IMR-90 (cell line): ENCODE measurements around the gene SUSD6. TPM values are rescaled to one million over a fixed set of nuclear protein-coding genes. Genes with fewer than 3 reads are reported as not detected.

Experiments
- ATAC-seq: fragments of 200-7000 bp; cut with Tn5 transposase; 2 replicates; pipeline ENCODE4 v1.9.1; 2020; ENCODE audit warnings: low read depth, mild to moderate bottlenecking, moderate library complexity
- BruUV-seq: library from RNA; stranded (reverse); fragments of 400-500 nt; replicated peaks from 2 replicates; lab custom pipeline; 2021; lab: Mats Ljungman, UMichigan
- CTCF ChIA-PET: fragments of 300-600 bp; formaldehyde crosslinking; extraction: SDS; loops from one replicate; lab custom pipeline; 2021; ENCODE audit warnings: antibody characterized with exemption; lab: Yijun Ruan, JAX
- POLR2A ChIA-PET: fragments of 300-600 bp; sonication (Branson Sonifier 250); formaldehyde crosslinking; loops from one replicate; lab custom pipeline; 2022; ENCODE audit warnings: antibody characterized with exemption; ENCODE audit not compliant: unreplicated experiment; lab: Charles Lee
- DNase-seq: peaks from one replicate; pipeline ENCODE4 v3.0.0; 2013
- H2AFZ ChIP-seq: replicated peaks from 2 replicates; pipeline ENCODE3; 2013; ENCODE audit warnings: low read length, mild to moderate bottlenecking; ENCODE audit not compliant: poor library complexity
- H2AK5ac ChIP-seq: 2 replicates; pipeline ENCODE4 v1.6.1; 2013; ENCODE audit warnings: low read depth, low read length, inconsistent platforms
- H2AK9ac ChIP-seq: replicated peaks from 2 replicates; pipeline ENCODE3; 2013; ENCODE audit warnings: mild to moderate bottlenecking, low read depth, low read length, moderate library complexity; ENCODE audit not compliant: poor library complexity
- H2BK120ac ChIP-seq: 2 replicates; pipeline ENCODE4 v1.6.1; 2013; ENCODE audit warnings: low read depth, low read length, inconsistent platforms
- H2BK15ac ChIP-seq: 3 replicates; pipeline ENCODE4 v1.6.1; 2013; ENCODE audit warnings: low read depth, low read length, inconsistent platforms
- H2BK20ac ChIP-seq: 2 replicates; pipeline ENCODE4 v1.6.1; 2013; ENCODE audit warnings: low read depth, mild to moderate bottlenecking, inconsistent platforms, low read length, moderate library complexity
- H2BK5ac ChIP-seq: 2 replicates; pipeline ENCODE4 v1.6.1; 2013; ENCODE audit warnings: mild to moderate bottlenecking, low read depth, low read length, inconsistent platforms; ENCODE audit not compliant: poor library complexity, severe bottlenecking
- H3K14ac ChIP-seq: replicated peaks from 2 replicates; pipeline ENCODE4 v1.6.1; 2013; ENCODE audit warnings: low read depth, low read length, inconsistent platforms
- H3K18ac ChIP-seq: 2 replicates; pipeline ENCODE4 v1.6.1; 2013; ENCODE audit warnings: low read depth, low read length, control low read depth
- H3K23ac ChIP-seq: 2 replicates; pipeline ENCODE4 v1.6.1; 2013; ENCODE audit warnings: low read depth, low read length, inconsistent platforms
- H3K27ac ChIP-seq: 2 replicates; pipeline ENCODE4 v1.5.1; 2013; ENCODE audit warnings: mild to moderate bottlenecking, control low read depth, low read length; ENCODE audit not compliant: insufficient read depth
- H3K27me3 ChIP-seq: 2 replicates; pipeline ENCODE4 v1.6.1; 2013; ENCODE audit warnings: low read length; ENCODE audit not compliant: control insufficient read depth, insufficient read depth
- H3K36me3 ChIP-seq: 2 replicates; pipeline ENCODE4 v1.6.1; 2013; ENCODE audit warnings: low read length, mixed read lengths; ENCODE audit not compliant: control insufficient read depth, insufficient read depth
- H3K4ac ChIP-seq: 2 replicates; pipeline ENCODE4 v1.6.1; 2013; ENCODE audit warnings: low read depth, low read length, inconsistent platforms
- H3K4me1 ChIP-seq: 2 replicates; pipeline ENCODE4 v1.6.1; 2013; ENCODE audit warnings: low read length, mixed read lengths; ENCODE audit not compliant: control insufficient read depth, insufficient read depth
- H3K4me2 ChIP-seq: 2 replicates; pipeline ENCODE4 v1.6.1; 2013; ENCODE audit warnings: low read depth, mild to moderate bottlenecking, control low read depth, low read length, moderate library complexity
- H3K4me3 ChIP-seq: 2 replicates; pipeline ENCODE4 v1.5.1; 2013; ENCODE audit warnings: low read depth, mild to moderate bottlenecking, control low read depth, low read length, moderate library complexity; ENCODE audit not compliant: insufficient read depth
- H3K56ac ChIP-seq: 2 replicates; pipeline ENCODE4 v1.6.1; 2013; ENCODE audit warnings: low read length, inconsistent platforms; ENCODE audit not compliant: insufficient read depth; ENCODE audit errors: extremely low read depth
- H3K79me1 ChIP-seq, 2 experiments: 2 replicates each; pipeline ENCODE4 v1.6.1; 2013; ENCODE audit warnings: low read length in 2 of 2, inconsistent platforms in 1 of 2, low read depth in 1 of 2
- H3K9ac ChIP-seq: 2 replicates; pipeline ENCODE4 v1.6.1; 2013; ENCODE audit warnings: low read depth, low read length, control low read depth
- H3K9me1 ChIP-seq: 2 replicates; pipeline ENCODE4 v1.6.1; 2013; ENCODE audit warnings: low read length, inconsistent platforms; ENCODE audit not compliant: insufficient read depth
- H3K9me3 ChIP-seq: 2 replicates; pipeline ENCODE4 v1.6.1; 2013; ENCODE audit warnings: low read length; ENCODE audit not compliant: control insufficient read depth, insufficient read depth
- H4K20me1 ChIP-seq: 2 replicates; pipeline ENCODE4 v1.6.1; 2013; ENCODE audit warnings: low read length, inconsistent platforms; ENCODE audit not compliant: insufficient read depth
- H4K5ac ChIP-seq: 2 replicates; pipeline ENCODE4 v1.6.1; 2013; ENCODE audit warnings: mild to moderate bottlenecking, low read depth, low read length, control low read depth
- H4K8ac ChIP-seq, 2 experiments: 2 replicates each; pipeline ENCODE4 v1.6.1; 2013; ENCODE audit warnings: low read depth in 2 of 2, low read length in 2 of 2, control low read depth in 1 of 2, inconsistent platforms in 1 of 2
- H4K91ac ChIP-seq: 2 replicates; pipeline ENCODE4 v1.6.1; 2013; ENCODE audit warnings: low read depth, low read length, inconsistent platforms; ENCODE audit not compliant: insufficient read depth
- BHLHE40 ChIP-seq: fragments of 150-350 bp; IDR thresholded peaks from 2 replicates; pipeline ENCODE4 v1.6.1; 2016; ENCODE audit warnings: mild to moderate bottlenecking, low read depth, low read length
- CEBPB ChIP-seq: IDR thresholded peaks from 2 replicates; pipeline ENCODE4 v1.6.1; 2012; ENCODE audit warnings: low read depth, low read length, improper control_type of control experiment
- CHD1 ChIP-seq: IDR thresholded peaks from 2 replicates; pipeline ENCODE4 v1.6.1; 2012; ENCODE audit warnings: low read depth, low read length, improper control_type of control experiment
- CTCF ChIP-seq: conservative IDR thresholded peaks from 2 replicates; pipeline ENCODE4 v1.5.1; 2012; ENCODE audit warnings: mild to moderate bottlenecking, low read depth, low read length, improper control_type of control experiment
- ELK1 ChIP-seq: fragments of 150-350 bp; IDR thresholded peaks from 2 replicates; pipeline ENCODE4 v1.6.1; 2016; ENCODE audit warnings: low read depth, mild to moderate bottlenecking, low read length, moderate library complexity, borderline replicate concordance
- FOS ChIP-seq: fragments of 150-350 bp; IDR thresholded peaks from 2 replicates; pipeline ENCODE4 v1.6.1; 2016; ENCODE audit warnings: low read depth, low read length
- MAFK ChIP-seq: IDR thresholded peaks from 2 replicates; pipeline ENCODE4 v1.6.1; 2012; ENCODE audit warnings: low read depth, low read length, improper control_type of control experiment
- MAZ ChIP-seq: IDR thresholded peaks from 2 replicates; pipeline ENCODE4 v1.6.1; 2012; ENCODE audit warnings: low read depth, mild to moderate bottlenecking, low read length, improper control_type of control experiment, moderate library complexity, borderline replicate concordance
- MXI1 ChIP-seq: IDR thresholded peaks from 2 replicates; pipeline ENCODE4 v1.6.1; 2012; ENCODE audit warnings: low read depth, mild to moderate bottlenecking, low read length, moderate library complexity, borderline replicate concordance
- NFE2L2 ChIP-seq: fragments of 150-350 bp; IDR thresholded peaks from 2 replicates; pipeline ENCODE4 v1.6.1; 2016; ENCODE audit warnings: low read depth, mild to moderate bottlenecking, low read length
- POLR2A ChIP-seq: IDR thresholded peaks from 2 replicates; pipeline ENCODE4 v1.6.1; 2012; ENCODE audit warnings: mild to moderate bottlenecking, low read depth, low read length
- RAD21 ChIP-seq: IDR thresholded peaks from 2 replicates; pipeline ENCODE4 v1.6.1; 2012; ENCODE audit warnings: low read length, improper control_type of control experiment
- RCOR1 ChIP-seq: IDR thresholded peaks from 2 replicates; pipeline ENCODE4 v1.6.1; 2012; ENCODE audit warnings: mild to moderate bottlenecking, low read length, improper control_type of control experiment; ENCODE audit not compliant: insufficient replicate concordance
- RFX5 ChIP-seq: IDR thresholded peaks from 2 replicates; pipeline ENCODE4 v1.8.0; 2012; ENCODE audit warnings: low read depth, mild to moderate bottlenecking, low read length, moderate library complexity
- SMC3 ChIP-seq: fragments of 150-350 bp; IDR thresholded peaks from 2 replicates; pipeline ENCODE4 v1.6.1; 2016; ENCODE audit warnings: low read depth, mild to moderate bottlenecking, antibody characterized with exemption, low read length, moderate library complexity
- USF2 ChIP-seq: fragments of 150-350 bp; IDR thresholded peaks from 2 replicates; pipeline ENCODE4 v1.6.1; 2017; ENCODE audit warnings: mild to moderate bottlenecking, antibody characterized with exemption, low read length, low read depth
- WGBS, 2 experiments: methylation state at CpG; one replicate each; pipeline versions ENCODE4 v1.1.5 to v1.1.7; 2013; ENCODE audit warnings: missing lambda C conversion rate in 2 of 2; ENCODE audit not compliant: insufficient read length in 1 of 2; ENCODE audit errors: extremely low coverage in 2 of 2; 5-methylcytosine and 5-hydroxymethylcytosine counted together
- dilution Hi-C: fragments of 300-500 bp; cut with HindIII; formaldehyde crosslinking; loops from one replicate; pipeline ENCODE4 v1.14.3; 2018; ENCODE audit warnings: low sequenced_read_pairs; ENCODE audit not compliant: unreplicated experiment
- in situ Hi-C: fragments of 300-500 bp; cut with MboI; formaldehyde crosslinking; loops from 3 replicates; pipeline ENCODE4 v1.14.3; 2019; ENCODE audit warnings: low sequenced_read_pairs, inconsistent platforms, mixed read lengths
- intact Hi-C: fragments of 100-400 bp; cut with micrococcal nuclease; formaldehyde crosslinking; loops from 2 replicates; pipeline ENCODE4 v1.10.0; 2022
- polyA plus RNA-seq, 3 experiments: library from polyadenylated mRNA; depleted of rRNA; stranded (reverse); fragments of >200 nt; gene quantifications; 2 replicates each; pipeline ENCODE4 v1.2.3, GENCODE V29; 2012; ENCODE audit warnings: low replicate concordance in 1 of 3
- total RNA-seq: library from RNA; depleted of rRNA; stranded (reverse); fragments of >200 nt; gene quantifications from 2 replicates; pipeline ENCODE4 v1.2.3, GENCODE V29; 2012

SUSD6 gene
- total and polyA plus RNA-seq, 2 of the 4 experiments (the other 2 are of a cell fraction): 2.3 to 10.1 TPM

DNA sequence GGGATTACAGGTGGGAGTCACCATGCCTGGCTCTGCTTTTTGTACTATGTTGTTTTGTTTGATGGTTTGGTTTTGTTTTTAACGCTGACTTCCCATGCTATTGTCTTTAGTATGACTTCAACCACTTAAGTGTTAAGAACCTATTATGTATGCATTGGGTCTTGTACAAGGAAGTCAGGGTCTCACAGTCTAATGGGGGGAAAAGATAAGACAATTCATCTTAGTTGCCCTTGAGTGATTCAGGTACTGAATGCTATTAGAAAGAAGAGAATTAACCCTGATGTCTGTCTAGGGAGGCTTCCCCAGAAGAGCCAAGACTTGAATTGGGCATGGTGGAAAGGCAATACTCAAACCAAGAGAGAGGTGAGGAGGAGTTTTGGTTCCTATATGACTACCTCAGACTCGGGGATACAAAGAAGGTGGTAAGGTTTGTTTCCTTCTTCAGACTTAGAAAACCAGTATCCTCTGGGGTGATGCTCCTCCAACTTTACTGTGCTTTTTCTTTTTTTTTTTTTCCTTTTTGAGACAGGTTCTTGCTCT, 64.6 kb downstream of the SUSD6 start:
- Histone ChIP-seq H3K4me3 (no peak overlapping the region), H2BK20ac (no peak overlapping the region), H3K14ac (no peak overlapping the region), H4K91ac (no peak overlapping the region), H2AFZ (no peak overlapping the region), H3K4me2 (no peak overlapping the region), H3K18ac (no peak overlapping the region), H3K9ac (no peak overlapping the region), H3K4me1 (peaks cover 2% of the 10 kb centered on the region; the same call in 1 of the 2 replicates), H3K9me3 (no peaks in the 10 kb centered on the region), H2AK9ac (no peak overlapping the region), H3K4ac (no peak overlapping the region), H2BK15ac (no peak overlapping the region), H3K9me1 (peaks cover 22% of the 10 kb centered on the region; the same call in 1 of the 2 replicates), H2AK5ac (no peak overlapping the region), H2BK5ac (no peak overlapping the region), H3K27me3 (no peaks in the 10 kb centered on the region), H3K79me1 (peaks cover 43 to 80% of the 10 kb centered on the region in 2 experiments), H4K8ac (no peak overlapping the region), H3K23ac (no peak overlapping the region), H4K20me1 (peaks cover 44% of the 10 kb centered on the region), H3K27ac (no peak overlapping the region), H3K56ac (no peak overlapping the region), H2BK120ac (no peak overlapping the region), H3K36me3 (no peaks in the 10 kb centered on the region), H4K5ac (no peak overlapping the region)
- dilution Hi-C loops: no loop called here
- POLR2A ChIA-PET: no interaction called here
- BruUV-seq: no TSS peak
- DNase-seq (no peak), ATAC-seq (no peak)
- no CpG with 5 or more reads among the region's 2 CpGs for WGBS, 2 experiments
- in situ Hi-C loops: no loop called here
- intact Hi-C loops: no loop called here
- CTCF ChIA-PET: no interaction called here
- TF ChIP-seq ELK1 (no peak), CEBPB (no peak), RFX5 (no peak), CTCF (no peak), SMC3 (no peak), NFE2L2 (no peak), RCOR1 (no peak), BHLHE40 (no peak), POLR2A (no peak), RAD21 (no peak), USF2 (no peak), MXI1 (no peak), CHD1 (no peak), MAZ (no peak), FOS (no peak), MAFK (no peak)
